Central memory CD4-positive, alpha-beta T cell (primary cell): Measurements from ENCODE around the gene FHDC1.

Source experiments
- DNase-seq: peaks from one replicate; pipeline ENCODE4 v3.0.0; 2022

FHDC1 gene

DNA sequence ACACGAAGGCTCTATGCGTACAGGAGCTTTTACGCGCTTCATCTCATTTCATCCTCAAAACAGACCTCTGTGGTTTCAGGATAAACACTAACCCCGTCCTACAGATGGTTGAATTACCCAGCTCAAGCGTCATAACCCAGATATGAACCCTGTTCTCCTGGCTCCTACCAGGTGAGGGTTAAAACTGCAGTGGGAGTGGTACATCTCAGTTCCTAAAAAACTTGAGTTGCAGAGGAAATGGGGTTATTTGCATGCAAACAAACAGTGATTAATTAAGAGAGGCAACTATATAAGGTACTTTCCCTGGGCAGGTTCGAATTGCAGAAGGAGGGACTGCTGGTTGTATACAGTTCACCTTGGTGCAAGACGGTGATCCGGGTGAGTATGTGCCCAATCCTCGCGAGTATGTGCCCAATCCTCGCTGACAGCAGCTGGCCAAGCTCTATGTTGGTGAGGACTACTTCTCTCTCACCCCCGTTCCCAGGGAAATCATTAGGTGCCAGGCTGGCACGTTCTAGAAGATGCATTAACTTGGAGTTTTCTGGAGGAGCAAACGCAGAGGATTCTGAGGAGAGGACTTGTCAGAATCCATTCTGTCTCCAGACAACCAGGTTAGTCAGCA, 72.6 kb downstream of the FHDC1 start:
- DNase-seq: no peak

DNA sequence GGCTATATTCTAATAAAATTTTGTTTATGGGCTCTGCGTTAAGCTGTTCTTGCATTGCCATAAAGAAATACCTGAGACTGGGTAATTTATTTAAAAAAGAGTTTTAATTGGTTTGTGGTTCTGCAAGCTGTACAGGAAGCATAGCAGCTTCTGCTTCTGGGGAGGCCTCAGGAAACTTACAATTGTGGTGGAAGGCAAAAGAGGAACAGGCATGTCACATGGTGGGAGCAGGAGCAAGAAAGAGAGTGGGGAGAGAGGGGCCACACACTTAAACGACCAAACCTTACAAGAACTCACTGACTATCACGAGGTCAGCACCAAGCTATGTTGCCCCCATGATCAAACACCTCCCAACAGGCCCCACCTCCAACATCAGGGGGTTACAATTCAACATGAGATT, 74.0 kb downstream of the FHDC1 start:
- no peak for DNase-seq

DNA sequence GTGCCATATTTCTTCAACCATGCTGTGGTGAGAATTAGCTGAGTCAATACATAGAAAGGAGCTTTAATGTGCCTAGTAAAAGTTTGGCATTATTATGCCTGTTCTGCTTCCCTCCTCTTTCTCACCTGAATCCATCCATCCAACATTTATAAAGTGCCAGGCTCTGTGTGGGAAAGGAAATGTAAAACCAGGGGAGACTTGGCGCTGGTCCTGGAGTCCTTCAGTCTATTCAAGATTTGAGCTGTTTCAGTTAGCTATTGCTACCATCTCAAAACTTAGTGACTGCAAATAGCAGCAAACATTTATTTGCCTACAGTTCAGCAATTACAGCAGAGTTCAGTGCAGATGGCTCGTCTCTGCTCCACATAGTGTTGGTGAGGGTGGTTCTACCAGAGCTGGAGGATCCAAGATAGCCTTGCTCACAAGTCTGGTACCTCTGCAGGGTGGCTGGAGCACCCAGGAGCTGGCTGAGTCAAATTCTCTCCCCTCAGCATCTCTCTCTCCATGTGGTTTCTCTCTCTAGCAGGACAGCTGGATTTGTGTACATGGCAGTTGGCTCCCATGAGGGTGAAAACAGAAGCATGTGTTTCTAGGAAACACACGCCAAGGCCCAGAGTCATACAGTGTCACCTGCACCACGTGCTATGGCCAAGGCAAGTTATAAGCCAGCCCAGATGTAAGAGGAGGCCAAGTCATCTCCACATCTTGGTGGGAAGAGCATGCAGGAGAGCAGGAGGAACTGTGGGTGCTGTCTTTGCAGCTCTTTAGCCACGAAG, 77.3 kb downstream of the FHDC1 start:
- DNase-seq: no peak

DNA sequence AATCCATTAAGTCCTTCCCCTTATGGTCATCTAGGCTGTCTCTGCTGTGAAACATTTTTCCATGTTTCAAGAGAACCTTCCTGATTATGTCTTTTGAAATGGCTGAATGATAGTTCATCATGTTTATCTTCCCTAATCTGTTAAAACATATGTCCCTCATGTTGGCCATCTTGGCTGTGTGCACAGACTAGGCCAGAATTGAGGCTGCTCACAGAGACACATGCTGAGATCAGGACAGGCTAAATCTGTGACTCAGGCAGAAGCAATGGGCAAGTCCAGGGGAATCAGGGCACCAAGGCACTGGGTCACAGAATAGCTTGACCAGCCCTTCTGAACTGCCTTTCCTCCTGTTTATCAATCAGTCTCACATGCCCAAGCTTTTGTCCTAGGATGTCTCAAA, 78.3 kb downstream of the FHDC1 start:
- no peak for DNase-seq

DNA sequence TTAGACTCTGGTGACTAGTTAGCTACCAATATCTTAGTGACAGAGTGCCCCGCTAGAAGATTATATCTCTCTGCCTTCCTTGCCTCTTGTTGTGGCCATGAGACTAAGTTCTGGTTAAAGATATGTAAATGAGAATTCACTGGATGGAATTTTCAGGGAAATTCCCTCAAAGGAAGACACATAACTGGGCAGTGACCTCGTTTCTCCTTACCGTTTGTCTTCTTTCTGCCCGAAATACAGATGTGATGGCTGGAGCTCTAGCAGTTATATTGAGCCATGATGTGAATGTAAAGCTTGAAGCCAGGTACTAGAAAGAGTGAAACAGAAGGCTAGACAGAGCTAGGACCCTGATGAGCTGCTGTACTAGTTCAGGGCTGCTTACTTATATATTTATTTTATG, 80.5 kb downstream of the FHDC1 start:
- no peak for DNase-seq

DNA sequence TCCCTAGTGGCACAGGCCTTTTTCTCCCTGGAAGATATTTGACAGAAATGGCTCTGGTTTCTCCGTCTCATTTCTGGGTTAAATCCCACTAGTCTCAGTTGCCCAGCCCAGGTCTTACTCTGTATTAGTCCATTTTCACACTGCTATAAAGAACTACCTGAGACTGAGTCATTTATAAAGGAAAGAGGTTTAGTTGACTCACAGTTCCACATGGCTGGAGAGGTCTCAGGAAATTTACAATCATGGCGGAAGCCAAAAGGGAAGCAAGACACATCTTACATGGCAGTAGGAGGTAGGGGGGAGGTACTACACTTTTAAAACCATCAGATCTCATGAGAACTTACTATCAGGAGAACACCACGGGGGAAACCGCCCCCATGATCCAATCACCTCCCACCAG, 81.9 kb downstream of the FHDC1 start:
- DNase-seq: no peak

DNA sequence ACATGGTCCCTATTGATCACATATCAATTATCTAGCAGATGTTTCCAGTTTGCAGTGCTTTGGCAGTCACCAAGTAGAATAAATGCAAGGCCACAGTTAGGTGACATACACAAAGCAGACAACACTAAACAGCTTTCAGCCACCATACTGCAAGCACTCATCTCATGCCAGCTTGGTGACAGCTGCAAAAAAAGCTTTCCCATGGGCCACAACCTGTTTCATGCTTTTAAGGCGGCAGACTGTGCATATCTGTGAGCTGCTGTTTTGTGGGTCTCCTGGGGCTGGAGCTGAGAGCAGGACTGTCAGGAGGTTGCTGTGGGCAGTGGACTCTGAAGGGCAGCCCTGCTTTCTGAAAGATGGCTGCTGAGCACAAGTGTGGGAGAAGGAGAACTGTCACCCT, 82.6 kb downstream of the FHDC1 start:
- no peak for DNase-seq

DNA sequence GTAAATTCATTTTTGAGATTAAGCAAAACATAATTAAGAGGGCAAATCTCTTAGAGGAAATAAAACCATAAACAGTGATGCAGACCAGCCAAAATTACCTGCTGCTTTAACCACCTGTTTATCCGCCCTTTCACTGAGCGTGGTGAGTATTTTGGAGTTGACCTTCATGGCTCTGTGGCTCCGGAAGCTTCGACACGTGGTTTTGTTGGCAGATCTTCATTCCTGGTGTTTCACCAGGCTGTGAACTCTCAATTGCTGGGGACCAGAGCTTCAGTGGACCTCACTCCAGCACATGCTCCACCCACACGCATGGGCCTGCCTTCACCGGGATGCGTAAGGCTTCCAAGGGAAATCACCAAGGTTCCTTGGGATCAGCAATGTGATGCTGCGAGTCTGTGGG, 83.8 kb downstream of the FHDC1 start:
- DNase-seq: no peak

DNA sequence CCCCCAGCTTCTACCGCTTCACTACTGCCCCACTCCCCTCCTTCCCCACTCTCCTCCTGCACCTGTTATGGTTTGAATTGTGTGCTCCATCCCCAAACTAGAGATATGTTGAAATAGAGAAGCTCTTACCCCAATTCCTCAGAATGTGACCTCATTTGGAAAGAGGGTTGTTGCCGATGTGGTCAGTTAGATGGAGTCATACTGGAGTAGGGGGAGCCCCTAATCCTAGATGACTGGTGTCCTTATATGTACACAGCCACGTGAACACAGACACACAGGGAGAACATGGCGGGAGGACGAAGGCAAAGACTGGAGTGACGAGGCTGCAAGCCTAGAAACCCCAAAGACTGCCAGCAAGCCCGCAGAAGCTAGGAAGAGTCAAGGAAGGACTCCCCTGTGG, 84.3 kb downstream of the FHDC1 start:
- no peak for DNase-seq

DNA sequence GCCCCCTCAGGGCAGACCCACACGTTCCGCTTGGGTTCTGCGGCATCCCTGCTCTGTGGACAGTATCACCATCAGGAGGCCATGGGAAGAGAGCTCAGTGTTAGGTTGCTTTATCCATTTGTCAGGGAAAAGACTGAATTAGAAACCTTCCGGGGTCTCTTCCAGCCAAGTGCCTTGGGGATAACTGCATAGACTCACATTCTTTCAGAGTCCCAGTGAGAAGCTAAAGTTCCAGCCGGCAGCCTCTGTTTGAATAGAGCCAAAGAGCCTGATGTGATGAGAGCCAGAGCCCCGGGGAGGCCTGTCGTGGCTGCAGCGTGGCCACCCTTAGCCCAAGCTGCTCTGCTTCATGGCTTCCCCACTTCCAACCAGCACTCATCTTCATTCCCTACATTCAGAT, 85.2 kb downstream of the FHDC1 start:
- no peak for DNase-seq

DNA sequence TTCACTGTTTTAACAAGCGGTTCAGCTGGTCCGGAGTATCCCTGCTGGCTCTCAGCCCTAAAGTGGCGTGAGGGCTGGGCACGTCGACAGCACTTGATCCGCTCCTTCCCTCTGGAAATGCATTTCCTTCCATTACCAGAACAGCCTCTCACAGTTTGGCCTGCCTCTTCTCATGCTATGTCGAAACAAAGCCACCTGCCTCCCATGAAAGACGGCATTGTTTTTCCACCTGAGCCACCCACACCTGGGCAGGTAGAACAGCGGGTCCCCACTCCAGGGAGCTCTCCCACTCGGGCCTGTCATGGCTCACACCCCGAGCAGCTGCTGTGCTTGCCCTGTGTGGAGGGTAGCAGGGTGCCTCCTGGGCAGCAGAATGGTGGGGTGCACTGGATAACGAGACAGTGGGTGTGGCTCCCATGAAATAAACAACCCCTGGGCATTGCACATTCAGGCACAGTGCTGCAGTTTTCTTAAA, 86.2 kb downstream of the FHDC1 start:
- no peak for DNase-seq

DNA sequence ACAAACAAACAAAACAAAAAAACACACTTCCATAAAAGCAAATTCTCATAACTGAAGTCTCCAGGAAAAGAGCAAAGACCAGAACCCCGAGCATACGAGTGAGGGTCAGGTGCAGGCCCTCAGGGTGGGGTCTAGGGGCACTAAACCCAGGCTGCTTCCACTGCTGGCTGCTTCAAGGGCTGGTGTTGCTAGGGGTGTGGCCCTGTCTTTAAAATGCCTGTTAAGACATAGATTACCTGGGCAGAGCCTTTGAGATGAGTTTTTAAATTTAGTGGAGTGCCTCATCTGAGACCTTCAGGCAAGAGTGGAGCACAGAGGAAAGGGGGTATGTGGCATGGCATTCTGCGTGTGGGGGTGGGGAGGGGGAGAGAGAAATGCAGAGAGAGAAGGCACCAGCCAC, 87.0 kb downstream of the FHDC1 start:
- DNase-seq: no peak

DNA sequence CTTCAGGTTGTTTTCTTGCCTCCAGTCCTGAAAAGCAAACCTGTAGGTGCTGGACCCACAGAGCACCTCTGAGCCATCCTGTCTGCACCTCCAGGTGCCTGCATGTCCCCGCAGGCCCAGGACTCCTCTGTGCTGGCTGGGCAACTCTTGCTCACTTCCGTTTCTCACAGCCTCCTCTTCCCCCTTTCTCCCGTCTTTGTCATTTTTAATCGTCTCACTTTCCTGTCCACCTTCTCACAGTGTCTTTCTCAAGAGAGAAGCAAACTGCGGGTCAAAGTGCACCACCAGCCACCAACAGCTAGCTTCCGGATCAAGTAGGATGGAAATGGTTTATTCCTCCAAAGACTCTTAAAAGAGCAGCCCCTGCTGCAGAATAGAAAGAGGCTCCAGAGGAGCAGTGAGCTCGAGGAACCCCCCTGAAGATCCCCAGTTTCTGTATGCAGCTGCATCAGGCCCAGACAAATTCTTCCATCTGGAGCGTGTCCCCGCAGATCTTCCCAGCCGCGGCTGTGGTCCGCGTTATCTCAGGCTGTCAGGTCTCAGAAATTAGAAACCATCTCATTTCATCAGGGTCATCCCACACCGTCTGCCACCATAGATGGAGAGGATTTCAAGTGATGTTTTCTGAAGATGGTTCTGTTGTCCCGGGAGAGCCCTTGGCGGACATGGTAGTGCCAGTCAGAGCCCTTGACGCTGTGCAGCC, 87.7 kb downstream of the FHDC1 start:
- DNase-seq: no peak

DNA sequence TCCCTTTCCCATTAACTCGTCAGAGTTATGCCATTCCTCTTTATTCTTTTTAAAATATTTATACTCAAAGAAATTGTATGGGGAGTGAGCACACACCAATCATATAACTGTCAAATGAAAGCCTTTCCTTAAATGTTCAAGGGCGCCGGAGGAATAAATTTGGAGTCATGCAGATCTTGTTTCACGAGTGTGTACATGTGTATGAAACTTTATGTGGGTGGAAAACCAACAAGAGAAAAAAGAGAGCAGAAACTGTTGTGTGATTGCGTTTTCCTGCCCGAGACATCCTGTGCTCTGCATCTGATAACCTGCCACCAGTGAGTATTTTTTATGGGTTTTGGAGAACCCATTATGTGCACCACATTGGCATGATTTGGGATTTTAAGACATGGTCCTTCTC, 88.3 kb downstream of the FHDC1 start:
- no peak for DNase-seq

DNA sequence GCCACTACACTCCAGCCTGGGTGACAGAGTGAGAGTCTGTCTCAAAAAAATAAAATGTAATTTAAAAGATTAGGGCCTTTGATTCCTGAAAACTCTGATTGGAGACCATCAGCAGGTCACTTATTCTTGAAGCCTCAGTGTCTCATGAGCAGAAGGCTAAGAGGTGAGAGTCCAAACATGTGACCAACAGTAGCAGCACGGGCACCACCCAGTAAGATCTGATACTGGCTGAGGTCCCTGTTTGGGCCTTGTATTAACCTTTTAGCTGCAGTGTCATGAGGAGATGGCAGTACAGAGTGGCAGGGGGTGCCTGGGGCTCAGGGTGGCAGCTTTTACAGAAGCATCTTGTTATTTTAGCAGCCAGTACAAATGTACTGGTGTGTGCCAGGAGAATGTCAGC, 89.3 kb downstream of the FHDC1 start:
- DNase-seq: no peak

DNA sequence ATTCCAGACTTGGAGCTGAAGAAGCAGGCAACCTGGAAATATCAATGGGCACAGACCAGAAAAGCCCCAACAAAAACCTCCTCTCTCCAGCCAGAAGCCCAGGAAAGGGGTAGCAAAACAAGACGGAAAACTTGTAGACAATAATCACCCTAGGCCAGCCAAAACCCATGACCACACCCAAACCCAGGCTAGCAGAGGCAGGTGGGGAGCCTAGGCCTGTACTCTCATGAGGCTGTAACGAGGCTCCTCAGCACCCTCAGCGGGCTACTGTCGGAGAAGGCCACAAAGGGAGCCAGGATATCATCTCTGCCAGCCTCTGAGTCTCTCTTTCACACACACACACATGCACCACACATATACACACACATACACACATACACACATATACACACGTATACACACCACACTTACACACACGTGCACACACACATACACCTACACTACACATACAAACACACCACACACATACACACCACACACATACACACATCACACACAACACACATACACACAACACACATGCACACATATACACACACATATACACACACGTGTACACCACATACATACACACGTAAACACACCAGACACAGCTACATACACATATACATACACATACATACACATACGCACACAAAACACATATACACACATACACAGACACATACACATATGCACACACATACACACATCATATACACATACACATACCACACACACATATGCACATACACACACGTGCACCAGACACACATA, 90.6 kb downstream of the FHDC1 start:
- DNase-seq: no peak

DNA sequence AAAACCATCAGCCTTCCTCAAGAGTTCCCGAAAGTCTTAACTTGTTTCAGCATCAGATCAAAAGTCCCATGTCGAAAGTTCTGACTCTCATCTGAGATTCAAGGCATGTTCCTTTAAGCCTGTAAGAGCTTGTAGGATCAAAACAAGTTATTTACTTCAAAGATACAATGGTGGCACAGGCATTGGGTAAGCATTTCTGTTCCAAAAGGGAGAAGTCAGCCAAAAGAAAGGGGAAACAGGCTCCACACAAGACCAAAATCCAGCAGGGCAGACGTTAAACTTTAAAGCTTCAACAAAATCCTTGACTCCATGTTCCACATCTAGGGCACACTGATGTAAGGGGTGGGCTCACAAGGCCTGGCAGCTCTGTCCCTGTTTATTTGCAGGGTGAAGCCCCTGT, 91.7 kb downstream of the FHDC1 start:
- DNase-seq: no peak

DNA sequence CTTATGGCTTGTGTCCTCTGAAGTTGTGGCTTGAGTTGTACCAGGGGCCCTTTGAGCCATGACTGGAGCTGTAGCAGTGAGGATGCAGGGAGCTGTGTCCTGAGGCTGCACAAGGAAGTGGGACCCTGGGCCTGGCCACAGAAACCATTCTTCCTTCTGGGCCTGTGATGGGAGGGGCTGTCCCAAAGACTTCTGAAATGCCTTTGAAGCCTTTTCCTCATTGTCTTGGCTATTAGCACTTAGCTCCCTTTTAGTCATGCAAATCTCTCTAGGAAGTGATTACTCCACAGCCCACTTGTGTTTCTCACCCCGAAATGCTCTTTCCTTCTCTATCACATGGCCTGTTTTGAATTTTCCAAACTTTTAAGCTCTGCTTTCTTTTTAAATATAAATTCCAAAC, 92.4 kb downstream of the FHDC1 start:
- no peak for DNase-seq
